OCI-M1 (cell line): ENCODE measurements around the gene TMEM178B.

Source experiments
- DNase-seq: peaks from one replicate; lab custom pipeline; 2025; lab: John Stamatoyannopoulos, UW

Gene TMEM178B

DNA sequence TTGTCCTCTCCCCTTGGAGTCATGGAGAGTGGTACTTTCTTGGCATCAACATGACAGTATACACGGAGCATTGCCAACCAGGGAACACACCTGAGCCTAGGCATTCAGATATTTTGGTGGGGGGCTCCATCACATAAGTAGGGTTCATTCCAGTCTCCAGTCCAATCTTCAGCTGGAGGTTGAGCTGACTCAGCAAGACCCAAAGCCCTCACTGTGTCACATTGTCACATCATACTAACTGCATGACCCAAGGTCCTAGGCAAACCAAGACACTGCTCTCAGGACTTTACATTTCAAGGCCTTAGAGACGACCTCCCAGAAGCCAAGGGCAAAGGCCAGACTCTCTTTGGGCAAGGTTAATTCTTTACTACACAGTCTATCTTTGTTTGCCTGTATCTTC lies 190.1 kb downstream of the TMEM178B start:
- no peak for DNase-seq

DNA sequence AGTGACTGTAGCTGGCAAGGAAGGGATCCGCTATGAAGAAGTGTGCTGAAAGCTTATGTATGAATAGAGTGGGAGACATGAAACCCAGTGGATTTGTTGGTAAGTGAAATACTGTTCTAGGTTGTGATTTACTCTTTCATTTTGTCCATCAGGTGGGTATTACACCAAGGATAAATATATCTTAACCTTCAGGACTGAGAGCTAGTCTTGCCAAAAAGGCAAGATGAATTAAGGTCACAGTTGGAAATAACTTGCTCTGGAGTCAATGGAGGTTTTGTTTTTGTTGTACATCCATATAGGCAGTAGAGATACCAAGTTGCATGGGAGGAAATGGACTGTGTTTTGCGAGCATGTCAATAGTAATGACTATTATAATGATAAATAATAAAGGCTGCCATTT lies 190.6 kb downstream of the TMEM178B start:
- DNase-seq: no peak

DNA sequence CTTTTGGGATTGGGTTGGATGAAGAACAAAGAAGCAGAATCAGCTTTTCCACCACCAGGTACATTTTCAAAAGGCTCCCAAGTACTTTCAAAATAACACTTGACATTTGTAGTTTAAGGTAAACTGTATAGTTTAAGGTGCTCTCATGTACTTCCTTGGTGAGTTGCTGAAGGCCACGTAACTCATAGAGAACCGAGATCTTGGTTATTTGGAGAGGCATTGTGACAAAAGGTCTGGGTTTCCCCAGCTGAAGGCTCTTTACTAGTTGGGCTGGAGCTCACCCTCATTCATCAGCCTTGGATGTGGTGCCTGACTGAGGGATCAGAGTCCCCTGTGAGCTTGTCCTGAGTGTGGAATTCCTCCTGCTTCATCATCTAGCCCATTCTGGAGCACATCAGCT lies 191.8 kb downstream of the TMEM178B start:
- no peak for DNase-seq

GRCh38 chr7:141268614-141269013 lies 194.8 kb downstream of the TMEM178B start:
- no peak for DNase-seq

GRCh38 chr7:141271451-141271850 lies 197.6 kb downstream of the TMEM178B start:
- DNase-seq: no peak

- no peak for DNase-seq
Measured at GRCh38 chr7:141272417-141272816, 198.6 kb downstream of the TMEM178B start.

DNA sequence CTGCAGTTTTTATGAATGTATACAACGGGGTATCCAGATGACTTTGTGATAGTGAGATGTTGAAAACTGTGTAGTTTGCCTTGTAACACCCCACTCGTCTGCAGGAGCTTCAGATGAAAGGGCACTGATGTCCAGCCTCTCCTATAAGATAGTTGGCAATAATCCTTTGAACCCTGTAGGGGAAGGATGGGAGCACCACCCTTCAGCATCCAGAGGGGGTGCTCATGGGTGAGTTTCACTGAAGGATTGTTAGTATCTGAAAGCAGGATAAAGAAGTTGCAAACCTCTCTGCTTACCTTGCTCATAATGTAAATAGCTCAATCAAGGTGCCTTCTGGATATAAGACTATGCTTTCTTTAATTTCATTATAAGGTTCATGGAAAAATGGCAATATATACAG lies 201.5 kb downstream of the TMEM178B start:
- no peak for DNase-seq

DNA sequence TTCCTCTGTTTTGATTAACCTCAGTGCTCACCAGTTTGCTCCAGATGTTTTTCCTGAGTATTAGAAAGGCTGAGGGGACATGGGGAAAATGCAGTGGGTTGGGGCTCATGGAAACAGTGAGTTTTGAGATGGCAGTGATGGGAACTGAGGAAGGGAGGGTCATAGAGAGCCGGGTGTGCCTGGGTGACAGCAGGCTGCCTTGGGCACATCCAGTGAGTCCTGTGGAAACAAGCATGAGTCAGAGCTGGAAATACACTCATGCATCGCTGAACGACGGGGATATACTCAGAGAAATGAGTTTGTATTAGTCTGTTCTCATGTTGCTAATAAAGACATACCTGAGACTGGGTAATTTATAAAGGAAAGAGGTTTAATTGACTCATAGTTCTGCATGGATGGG lies 202.2 kb downstream of the TMEM178B start:
- no peak for DNase-seq

- DNase-seq: no peak
Measured at GRCh38 chr7:141280100-141280499, 206.2 kb downstream of the TMEM178B start.

DNA sequence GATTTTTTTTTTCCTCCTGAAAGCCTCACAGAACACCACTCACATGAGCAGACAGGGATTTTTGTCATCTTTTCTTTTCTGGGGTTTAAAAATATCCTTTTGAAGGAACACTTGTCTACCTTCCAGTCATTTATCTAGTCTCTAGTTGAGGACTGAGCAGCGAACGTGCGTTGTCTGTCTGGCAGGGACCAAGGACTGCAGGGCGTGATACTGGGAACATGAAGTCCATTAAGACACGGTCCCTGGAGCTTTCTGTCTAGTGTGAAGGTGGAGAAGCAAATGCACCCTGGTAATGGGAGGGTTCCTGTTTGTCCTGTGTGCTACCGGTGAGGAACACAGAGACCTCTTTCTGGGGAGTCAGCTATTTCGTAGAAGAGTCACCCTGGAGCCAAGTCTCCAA lies 207.4 kb downstream of the TMEM178B start:
- DNase-seq: no peak

GRCh38 chr7:141286522-141286921 lies 212.7 kb downstream of the TMEM178B start:
- DNase-seq: no peak

- DNase-seq: no peak
Measured at GRCh38 chr7:141287936-141288335, 214.1 kb downstream of the TMEM178B start.

DNA sequence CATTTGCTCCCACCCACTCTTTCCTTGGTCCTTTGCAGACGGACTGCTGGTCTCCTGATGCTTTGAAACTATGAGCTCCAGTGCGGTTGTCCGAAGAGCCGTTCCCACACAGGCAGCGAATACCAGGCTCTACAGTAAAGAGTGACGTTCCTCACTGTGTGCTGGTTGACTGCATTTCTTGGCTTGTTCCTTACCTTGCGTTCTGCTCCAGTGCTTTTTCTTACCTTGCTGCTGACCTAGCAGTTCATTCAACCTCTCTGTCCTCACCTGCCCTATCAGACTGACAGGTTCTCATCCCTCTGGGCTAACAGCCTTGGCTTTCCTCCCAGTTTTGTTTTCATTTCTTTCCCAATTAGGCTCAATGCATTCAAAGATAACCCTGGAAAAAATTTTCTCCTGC lies 214.8 kb downstream of the TMEM178B start:
- no peak for DNase-seq

- no peak for DNase-seq
Measured at GRCh38 chr7:141290365-141290764, 216.5 kb downstream of the TMEM178B start.

DNA sequence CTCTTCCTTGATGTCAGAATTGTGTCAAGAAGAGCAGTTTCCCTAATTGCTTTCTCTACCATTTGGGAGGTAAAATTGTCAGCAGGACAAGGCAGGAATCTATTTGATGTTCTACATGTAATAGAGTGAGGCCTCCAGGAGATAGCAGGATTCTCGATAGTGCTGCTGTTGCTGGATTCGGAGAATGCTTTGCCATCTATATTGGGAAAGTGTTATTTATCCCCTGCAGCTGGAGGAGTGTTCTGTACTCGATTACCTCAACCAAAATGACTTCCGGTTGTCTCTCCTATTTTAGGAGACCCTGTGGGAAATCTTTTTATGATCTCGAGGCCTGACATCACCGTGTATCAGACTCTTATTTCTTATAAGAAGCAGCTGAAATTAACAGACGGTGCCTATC lies 217.1 kb downstream of the TMEM178B start:
- DNase-seq: no peak

GRCh38 chr7:141291541-141291940 lies 217.7 kb downstream of the TMEM178B start:
- peak; percentile 35 for DNase-seq

- no peak for DNase-seq
Measured at GRCh38 chr7:141294143-141294829, 220.4 kb downstream of the TMEM178B start.

DNA sequence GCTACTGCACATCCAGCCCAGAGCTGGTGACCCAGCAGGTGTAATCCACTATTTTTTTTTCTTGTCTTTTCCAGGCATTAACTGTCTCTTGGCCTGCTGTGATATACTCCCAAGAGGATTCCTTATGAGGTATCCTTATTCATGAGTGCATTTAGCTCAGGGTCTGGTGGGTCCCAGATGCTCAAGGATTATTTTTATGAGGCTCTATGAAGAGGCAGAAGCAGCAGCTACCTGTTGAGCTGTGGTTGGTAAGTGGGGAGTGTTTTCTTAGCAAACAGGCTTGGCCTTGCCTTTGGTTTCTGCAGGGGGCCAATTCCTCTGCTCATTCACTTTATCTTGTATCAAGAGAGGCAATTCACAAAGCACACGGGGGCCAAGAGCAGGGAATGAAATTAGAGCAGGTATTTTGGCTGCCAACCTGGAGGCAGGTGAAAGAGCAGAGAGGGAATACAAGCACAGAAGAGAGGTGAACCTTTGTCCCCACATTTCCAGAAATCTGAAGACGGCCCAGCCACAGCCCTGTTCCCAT lies 221.6 kb downstream of the TMEM178B start:
- no peak for DNase-seq

DNA sequence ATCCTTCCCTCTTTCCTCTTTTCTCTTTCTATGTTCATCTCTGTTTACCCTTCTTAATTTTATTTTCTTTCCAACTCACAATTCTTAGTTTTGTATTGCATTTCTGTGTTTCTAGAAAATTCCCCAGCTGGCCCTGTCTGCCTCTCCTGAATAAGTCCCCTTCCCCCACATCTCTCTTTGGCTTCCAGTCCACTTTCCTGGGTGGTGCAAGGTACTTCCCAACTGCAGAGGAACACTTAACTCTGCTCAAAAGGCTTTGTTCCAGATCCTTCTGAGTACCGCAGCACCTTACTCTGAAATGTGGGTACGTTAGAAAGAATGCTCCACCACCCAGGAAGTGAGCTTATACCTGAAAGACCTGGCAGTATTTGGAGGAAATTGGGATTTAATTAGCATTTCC lies 227.0 kb downstream of the TMEM178B start:
- no peak for DNase-seq

- DNase-seq: no peak
Measured at GRCh38 chr7:141301544-141301943, 227.7 kb downstream of the TMEM178B start.

DNA sequence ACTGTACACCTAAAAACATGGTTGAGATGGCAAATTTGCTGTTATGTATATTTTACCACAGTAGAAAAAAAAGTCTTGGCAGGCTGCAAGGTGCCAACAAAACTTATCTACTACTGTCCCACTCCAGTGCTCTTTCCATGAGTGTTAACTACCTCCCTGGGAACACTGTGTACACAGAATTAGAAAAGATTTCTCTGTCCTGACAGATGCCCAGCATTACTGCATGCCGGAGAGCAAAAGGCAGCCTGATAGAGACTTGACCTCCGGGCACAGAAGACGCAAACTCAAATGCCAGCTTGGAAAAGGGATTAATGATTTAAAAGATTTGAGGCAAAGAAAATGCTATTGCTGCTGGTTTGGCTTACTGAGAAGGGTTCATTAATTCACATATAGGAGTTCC lies 228.8 kb downstream of the TMEM178B start:
- no peak for DNase-seq

DNA sequence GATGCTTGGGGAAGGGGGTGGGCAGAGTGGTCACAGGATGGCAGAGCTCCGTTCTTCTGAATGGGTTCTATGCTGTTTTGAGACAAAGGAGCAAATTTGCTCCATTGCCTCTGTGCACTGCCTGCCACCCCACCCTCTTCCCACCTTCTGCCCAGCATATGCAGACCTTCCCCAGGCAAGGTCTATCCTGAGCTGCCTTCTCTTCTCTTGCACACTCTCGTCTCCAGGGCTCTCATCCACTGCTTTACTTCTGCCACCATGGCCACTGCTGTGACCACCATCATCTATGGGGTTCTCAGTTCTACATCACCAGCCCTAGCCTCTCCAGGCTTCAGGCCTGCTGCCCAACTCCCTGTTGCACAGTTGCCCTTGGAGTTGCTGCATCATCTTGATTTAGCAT lies 230.4 kb downstream of the TMEM178B start:
- DNase-seq: no peak

- no peak for DNase-seq
Measured at GRCh38 chr7:141306081-141306480, 232.2 kb downstream of the TMEM178B start.

GRCh38 chr7:141312395-141312794 lies 238.5 kb downstream of the TMEM178B start:
- no peak for DNase-seq
